ENCODE measurements around the gene DOK5.

The DOK5 gene

GRCh38 chr20:54557806-54558590 is 82.6 kb downstream of the DOK5 start:
- DNase-seq (ENCODE audit: low read depth, low spot score), result no peak

- DNase-seq (ENCODE audit: low read depth, low spot score), result no peak
Measured at GRCh38 chr20:54559890-54560289, 84.5 kb downstream of the DOK5 start.

- DNase-seq (ENCODE audit: low read depth, low spot score), result no peak
Measured at GRCh38 chr20:54560357-54560756, 85.0 kb downstream of the DOK5 start.

GRCh38 chr20:54565255-54565654 is 89.9 kb downstream of the DOK5 start:
- no peak for DNase-seq (ENCODE audit: low read depth, low spot score)

GRCh38 chr20:54566031-54566688 is 90.8 kb downstream of the DOK5 start:
- no peak for DNase-seq (ENCODE audit: low read depth, low spot score)

GRCh38 chr20:54570561-54570960 is 95.2 kb downstream of the DOK5 start:
- no peak for DNase-seq (ENCODE audit: low read depth, low spot score)

GRCh38 chr20:54572665-54573435 is 97.5 kb downstream of the DOK5 start:
- DNase-seq (ENCODE audit: low read depth, low spot score), result no peak

GRCh38 chr20:54573838-54574237 is 98.4 kb downstream of the DOK5 start:
- no peak for DNase-seq (ENCODE audit: low read depth, low spot score)

GRCh38 chr20:54576518-54576917 is 101.1 kb downstream of the DOK5 start:
- DNase-seq (ENCODE audit: low read depth, low spot score), result no peak

- DNase-seq (ENCODE audit: low read depth, low spot score), result no peak
Measured at GRCh38 chr20:54577637-54578036, 102.2 kb downstream of the DOK5 start.

- no peak for DNase-seq (ENCODE audit: low read depth, low spot score)
Measured at GRCh38 chr20:54585217-54585616, 109.8 kb downstream of the DOK5 start.

- no peak for DNase-seq (ENCODE audit: low read depth, low spot score)
Measured at GRCh38 chr20:54587408-54587807, 112.0 kb downstream of the DOK5 start.

GRCh38 chr20:54589402-54590030 is 114.1 kb downstream of the DOK5 start:
- no peak for DNase-seq (ENCODE audit: low read depth, low spot score)

GRCh38 chr20:54590856-54591255 is 115.5 kb downstream of the DOK5 start:
- DNase-seq (ENCODE audit: low read depth, low spot score), result peak; percentile 2

- DNase-seq (ENCODE audit: low read depth, low spot score), result no peak
Measured at GRCh38 chr20:54596651-54597050, 121.3 kb downstream of the DOK5 start.

GRCh38 chr20:54598352-54598751 is 123.0 kb downstream of the DOK5 start:
- no peak for DNase-seq (ENCODE audit: low read depth, low spot score)

GRCh38 chr20:54600634-54601033 is 125.2 kb downstream of the DOK5 start:
- DNase-seq (ENCODE audit: low read depth, low spot score), result no peak

GRCh38 chr20:54601831-54602515 is 126.6 kb downstream of the DOK5 start:
- DNase-seq (ENCODE audit: low read depth, low spot score), result no peak

- no peak for DNase-seq (ENCODE audit: low read depth, low spot score)
Measured at GRCh38 chr20:54605319-54605718, 129.9 kb downstream of the DOK5 start.

GRCh38 chr20:54606380-54606779 is 131.0 kb downstream of the DOK5 start:
- no peak for DNase-seq (ENCODE audit: low read depth, low spot score)

GRCh38 chr20:54608039-54608745 is 132.8 kb downstream of the DOK5 start:
- no peak for DNase-seq (ENCODE audit: low read depth, low spot score)
